IMR-90 (cell line): ENCODE measurements around the gene USP10. TPM values are rescaled to one million over a fixed set of nuclear protein-coding genes. Genes with fewer than 3 reads are reported as not detected.

Source experiments
- ATAC-seq: fragments of 200-7000 bp; cut with Tn5 transposase; 2 replicates; pipeline ENCODE4 v1.9.1; 2020; ENCODE audit warnings: low read depth, mild to moderate bottlenecking, moderate library complexity
- BruUV-seq: library from RNA; stranded (reverse); fragments of 400-500 nt; replicated peaks from 2 replicates; lab custom pipeline; 2021; lab: Mats Ljungman, UMichigan
- CTCF ChIA-PET: fragments of 300-600 bp; formaldehyde crosslinking; extraction: SDS; loops from one replicate; lab custom pipeline; 2021; ENCODE audit warnings: antibody characterized with exemption; lab: Yijun Ruan, JAX
- POLR2A ChIA-PET: fragments of 300-600 bp; sonication (Branson Sonifier 250); formaldehyde crosslinking; loops from one replicate; lab custom pipeline; 2022; ENCODE audit warnings: antibody characterized with exemption; ENCODE audit not compliant: unreplicated experiment; lab: Charles Lee
- DNase-seq: peaks from one replicate; pipeline ENCODE4 v3.0.0; 2013
- H2AFZ ChIP-seq: replicated peaks from 2 replicates; pipeline ENCODE3; 2013; ENCODE audit warnings: low read length, mild to moderate bottlenecking; ENCODE audit not compliant: poor library complexity
- H2AK5ac ChIP-seq: 2 replicates; pipeline ENCODE4 v1.6.1; 2013; ENCODE audit warnings: low read depth, low read length, inconsistent platforms
- H2AK9ac ChIP-seq: replicated peaks from 2 replicates; pipeline ENCODE3; 2013; ENCODE audit warnings: mild to moderate bottlenecking, low read depth, low read length, moderate library complexity; ENCODE audit not compliant: poor library complexity
- H2BK120ac ChIP-seq: 2 replicates; pipeline ENCODE4 v1.6.1; 2013; ENCODE audit warnings: low read depth, low read length, inconsistent platforms
- H2BK15ac ChIP-seq: 3 replicates; pipeline ENCODE4 v1.6.1; 2013; ENCODE audit warnings: low read depth, low read length, inconsistent platforms
- H2BK20ac ChIP-seq: 2 replicates; pipeline ENCODE4 v1.6.1; 2013; ENCODE audit warnings: low read depth, mild to moderate bottlenecking, inconsistent platforms, low read length, moderate library complexity
- H2BK5ac ChIP-seq: 2 replicates; pipeline ENCODE4 v1.6.1; 2013; ENCODE audit warnings: mild to moderate bottlenecking, low read depth, low read length, inconsistent platforms; ENCODE audit not compliant: poor library complexity, severe bottlenecking
- H3K14ac ChIP-seq: replicated peaks from 2 replicates; pipeline ENCODE4 v1.6.1; 2013; ENCODE audit warnings: low read depth, low read length, inconsistent platforms
- H3K18ac ChIP-seq: 2 replicates; pipeline ENCODE4 v1.6.1; 2013; ENCODE audit warnings: low read depth, low read length, control low read depth
- H3K23ac ChIP-seq: 2 replicates; pipeline ENCODE4 v1.6.1; 2013; ENCODE audit warnings: low read depth, low read length, inconsistent platforms
- H3K27ac ChIP-seq: 2 replicates; pipeline ENCODE4 v1.5.1; 2013; ENCODE audit warnings: mild to moderate bottlenecking, control low read depth, low read length; ENCODE audit not compliant: insufficient read depth
- H3K27me3 ChIP-seq: 2 replicates; pipeline ENCODE4 v1.6.1; 2013; ENCODE audit warnings: low read length; ENCODE audit not compliant: control insufficient read depth, insufficient read depth
- H3K36me3 ChIP-seq: 2 replicates; pipeline ENCODE4 v1.6.1; 2013; ENCODE audit warnings: low read length, mixed read lengths; ENCODE audit not compliant: control insufficient read depth, insufficient read depth
- H3K4ac ChIP-seq: 2 replicates; pipeline ENCODE4 v1.6.1; 2013; ENCODE audit warnings: low read depth, low read length, inconsistent platforms
- H3K4me1 ChIP-seq: 2 replicates; pipeline ENCODE4 v1.6.1; 2013; ENCODE audit warnings: low read length, mixed read lengths; ENCODE audit not compliant: control insufficient read depth, insufficient read depth
- H3K4me2 ChIP-seq: 2 replicates; pipeline ENCODE4 v1.6.1; 2013; ENCODE audit warnings: low read depth, mild to moderate bottlenecking, control low read depth, low read length, moderate library complexity
- H3K4me3 ChIP-seq: 2 replicates; pipeline ENCODE4 v1.5.1; 2013; ENCODE audit warnings: low read depth, mild to moderate bottlenecking, control low read depth, low read length, moderate library complexity; ENCODE audit not compliant: insufficient read depth
- H3K56ac ChIP-seq: 2 replicates; pipeline ENCODE4 v1.6.1; 2013; ENCODE audit warnings: low read length, inconsistent platforms; ENCODE audit not compliant: insufficient read depth; ENCODE audit errors: extremely low read depth
- H3K79me1 ChIP-seq, 2 experiments: 2 replicates each; pipeline ENCODE4 v1.6.1; 2013; ENCODE audit warnings: low read length in 2 of 2, inconsistent platforms in 1 of 2, low read depth in 1 of 2
- H3K9ac ChIP-seq: 2 replicates; pipeline ENCODE4 v1.6.1; 2013; ENCODE audit warnings: low read depth, low read length, control low read depth
- H3K9me1 ChIP-seq: 2 replicates; pipeline ENCODE4 v1.6.1; 2013; ENCODE audit warnings: low read length, inconsistent platforms; ENCODE audit not compliant: insufficient read depth
- H3K9me3 ChIP-seq: 2 replicates; pipeline ENCODE4 v1.6.1; 2013; ENCODE audit warnings: low read length; ENCODE audit not compliant: control insufficient read depth, insufficient read depth
- H4K20me1 ChIP-seq: 2 replicates; pipeline ENCODE4 v1.6.1; 2013; ENCODE audit warnings: low read length, inconsistent platforms; ENCODE audit not compliant: insufficient read depth
- H4K5ac ChIP-seq: 2 replicates; pipeline ENCODE4 v1.6.1; 2013; ENCODE audit warnings: mild to moderate bottlenecking, low read depth, low read length, control low read depth
- H4K8ac ChIP-seq, 2 experiments: 2 replicates each; pipeline ENCODE4 v1.6.1; 2013; ENCODE audit warnings: low read depth in 2 of 2, low read length in 2 of 2, control low read depth in 1 of 2, inconsistent platforms in 1 of 2
- H4K91ac ChIP-seq: 2 replicates; pipeline ENCODE4 v1.6.1; 2013; ENCODE audit warnings: low read depth, low read length, inconsistent platforms; ENCODE audit not compliant: insufficient read depth
- MAZ ChIP-seq: IDR thresholded peaks from 2 replicates; pipeline ENCODE4 v1.6.1; 2012; ENCODE audit warnings: low read depth, mild to moderate bottlenecking, low read length, improper control_type of control experiment, moderate library complexity, borderline replicate concordance
- RFX5 ChIP-seq: IDR thresholded peaks from 2 replicates; pipeline ENCODE4 v1.8.0; 2012; ENCODE audit warnings: low read depth, mild to moderate bottlenecking, low read length, moderate library complexity
- WGBS, 2 experiments: methylation state at CpG; one replicate each; pipeline versions ENCODE4 v1.1.5 to v1.1.7; 2013; ENCODE audit warnings: missing lambda C conversion rate in 2 of 2; ENCODE audit not compliant: insufficient read length in 1 of 2; ENCODE audit errors: extremely low coverage in 2 of 2; 5-methylcytosine and 5-hydroxymethylcytosine counted together
- dilution Hi-C: fragments of 300-500 bp; cut with HindIII; formaldehyde crosslinking; loops from one replicate; pipeline ENCODE4 v1.14.3; 2018; ENCODE audit warnings: low sequenced_read_pairs; ENCODE audit not compliant: unreplicated experiment
- in situ Hi-C: fragments of 300-500 bp; cut with MboI; formaldehyde crosslinking; loops from 3 replicates; pipeline ENCODE4 v1.14.3; 2019; ENCODE audit warnings: low sequenced_read_pairs, inconsistent platforms, mixed read lengths
- intact Hi-C: fragments of 100-400 bp; cut with micrococcal nuclease; formaldehyde crosslinking; loops from 2 replicates; pipeline ENCODE4 v1.10.0; 2022
- polyA plus RNA-seq, 3 experiments: library from polyadenylated mRNA; depleted of rRNA; stranded (reverse); fragments of >200 nt; gene quantifications; 2 replicates each; pipeline ENCODE4 v1.2.3, GENCODE V29; 2012; ENCODE audit warnings: low replicate concordance in 1 of 3
- total RNA-seq: library from RNA; depleted of rRNA; stranded (reverse); fragments of >200 nt; gene quantifications from 2 replicates; pipeline ENCODE4 v1.2.3, GENCODE V29; 2012

Gene USP10
- total and polyA plus RNA-seq, 2 of the 4 experiments (the other 2 are of a cell fraction), result 54.3 to 79.0 TPM

DNA sequence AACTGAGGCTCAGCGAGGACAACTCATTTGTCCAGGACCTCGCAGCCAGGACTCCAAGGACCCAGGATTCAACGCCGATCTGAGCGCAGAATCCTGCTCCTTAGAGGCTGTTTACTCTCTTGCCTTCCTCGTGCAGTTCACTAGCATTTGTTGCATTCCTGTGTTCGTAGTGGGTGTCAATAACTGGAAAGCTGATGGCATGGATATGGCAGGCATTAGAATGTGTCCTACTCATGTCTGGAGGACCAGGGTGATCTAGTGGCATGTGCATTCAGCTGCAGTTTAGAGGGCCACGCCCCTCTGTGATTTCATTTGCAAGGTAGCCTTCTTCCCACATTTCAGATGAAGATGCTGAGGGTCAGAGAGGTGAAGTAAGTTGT, 120.5 kb downstream of the USP10 start:
- Histone ChIP-seq H3K56ac (peak overlapping the region; percentile 36; the same call in 1 of the 2 replicates), H2BK5ac (no peak overlapping the region), H2BK15ac (peak overlapping the region; percentile 1; the same call in 1 of the 3 replicates), H3K9me3 (no peaks in the 10 kb centered on the region), H3K4me1 (peaks cover 25% of the 10 kb centered on the region), H3K23ac (peak overlapping the region; percentile 72), H2AK5ac (peak overlapping the region; percentile 92), H2AK9ac (peak overlapping the region; percentile 90), H4K20me1 (peaks cover 30% of the 10 kb centered on the region), H3K27me3 (no peaks in the 10 kb centered on the region), H3K4me3 (peak overlapping the region; percentile 52), H3K27ac (no peak overlapping the region; the same call in 1 of the 2 replicates), H3K14ac (peak overlapping the region; percentile 48), H3K18ac (0 out of 2 replicates have a peak overlapping the region, but pooled peaks have one; percentile 2), H4K91ac (peak overlapping the region; percentile 8; the same call in 1 of the 2 replicates), H3K9ac (peak overlapping the region; percentile 61), H2AFZ (peak overlapping the region; percentile 92), H3K4me2 (peak overlapping the region; percentile 75), H4K5ac (no peak overlapping the region), H2BK20ac (0 out of 2 replicates have a peak overlapping the region, but pooled peaks have one; percentile 0), H3K79me1 (peaks cover 29 to 47% of the 10 kb centered on the region in 2 experiments; a peak in 3 of 4 replicates), H3K4ac (peak overlapping the region; percentile 51), H2BK120ac (peak overlapping the region; percentile 13), H3K9me1 (peaks cover 15% of the 10 kb centered on the region), H4K8ac (peak overlapping the region in 1 of 2 experiments; percentile 37; a peak in 2 of 4 replicates), H3K36me3 (peaks cover 3% of the 10 kb centered on the region; the same call in 1 of the 2 replicates)
- ChIA-PET POLR2A (interaction anchor here (0.5 to 1.8 kb wide), 6 partner anchors 9 to 133 kb away, joined by 3 to 14 read pairs (median 3); no protein-coding TSS in a partner anchor), CTCF (no interaction called here)
- no TSS peak for BruUV-seq
- ATAC-seq, result peak; percentile 35
- dilution Hi-C loops, result no loop called here
- WGBS, 2 experiments, result 70% methylated on average over 3 of the region's 8 CpGs; no CpG with 5 or more reads in 1 of the 2 experiments
- in situ Hi-C loops, result no loop called here
- intact Hi-C loops, result loop anchor here (10.0 kb wide), 1 partner anchor 195 kb away; no protein-coding TSS in a partner anchor
- no peak for DNase-seq
- TF ChIP-seq RFX5 (no peak), MAZ (no peak)
